Measurements from ENCODE around the gene TRERF1. TPM values are rescaled to one million over a fixed set of nuclear protein-coding genes. Genes with fewer than 3 reads are reported as not detected.

TRERF1 gene
- total and polyA plus RNA-seq, 3 donors from 2014 or later = 13.7 to 49.1 (median 40.4) TPM

DNA sequence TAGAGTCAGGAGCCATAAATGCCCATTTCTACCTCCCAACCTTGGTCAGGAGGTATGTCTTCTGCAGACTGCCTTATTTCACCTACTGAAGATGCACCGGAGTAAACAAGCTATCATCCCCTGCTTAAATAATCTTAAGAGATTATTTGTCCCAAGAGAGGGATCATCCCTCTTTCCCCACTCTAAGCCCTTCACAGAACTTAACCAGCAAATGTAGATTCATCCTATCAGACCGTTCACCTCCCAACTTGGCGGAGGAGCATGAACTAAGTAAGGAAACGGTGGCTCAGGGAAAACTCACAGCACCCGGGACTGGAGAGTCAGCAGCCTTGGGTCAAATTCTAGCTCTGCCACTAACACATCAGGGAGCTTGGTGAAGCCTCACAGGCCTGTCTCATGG lies 115.3 kb downstream of the TRERF1 start:
- H3K9me3 ChIP-seq = no peaks in the 10 kb centered on the region
- peaks cover 4% of the 10 kb centered on the region for H3K4me1 ChIP-seq
- 92 to 94% methylated on average over 5 of the region's 5 CpGs for WGBS, 2 donors
- TF ChIP-seq, protein P1, sequence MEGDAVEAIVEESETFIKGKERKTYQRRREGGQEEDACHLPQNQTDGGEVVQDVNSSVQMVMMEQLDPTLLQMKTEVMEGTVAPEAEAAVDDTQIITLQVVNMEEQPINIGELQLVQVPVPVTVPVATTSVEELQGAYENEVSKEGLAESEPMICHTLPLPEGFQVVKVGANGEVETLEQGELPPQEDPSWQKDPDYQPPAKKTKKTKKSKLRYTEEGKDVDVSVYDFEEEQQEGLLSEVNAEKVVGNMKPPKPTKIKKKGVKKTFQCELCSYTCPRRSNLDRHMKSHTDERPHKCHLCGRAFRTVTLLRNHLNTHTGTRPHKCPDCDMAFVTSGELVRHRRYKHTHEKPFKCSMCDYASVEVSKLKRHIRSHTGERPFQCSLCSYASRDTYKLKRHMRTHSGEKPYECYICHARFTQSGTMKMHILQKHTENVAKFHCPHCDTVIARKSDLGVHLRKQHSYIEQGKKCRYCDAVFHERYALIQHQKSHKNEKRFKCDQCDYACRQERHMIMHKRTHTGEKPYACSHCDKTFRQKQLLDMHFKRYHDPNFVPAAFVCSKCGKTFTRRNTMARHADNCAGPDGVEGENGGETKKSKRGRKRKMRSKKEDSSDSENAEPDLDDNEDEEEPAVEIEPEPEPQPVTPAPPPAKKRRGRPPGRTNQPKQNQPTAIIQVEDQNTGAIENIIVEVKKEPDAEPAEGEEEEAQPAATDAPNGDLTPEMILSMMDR (IDR thresholded peaks at IDR 0.05) = no peak
- no peak for TF ChIP-seq POLR2A (IDR thresholded peaks at IDR 0.05)
- H3K36me3 ChIP-seq (ENCODE audit: low read depth, missing control alignments) = no peaks in the 10 kb centered on the region
- H3K4me3 ChIP-seq = no peak overlapping the region
- intact Hi-C loops (cut with DNase I; ENCODE audit: low total_unique reads) = no loop called here
- no peak for DNase-seq
- no peak overlapping the region for H3K27ac ChIP-seq
- no peaks in the 10 kb centered on the region for H3K27me3 ChIP-seq

DNA sequence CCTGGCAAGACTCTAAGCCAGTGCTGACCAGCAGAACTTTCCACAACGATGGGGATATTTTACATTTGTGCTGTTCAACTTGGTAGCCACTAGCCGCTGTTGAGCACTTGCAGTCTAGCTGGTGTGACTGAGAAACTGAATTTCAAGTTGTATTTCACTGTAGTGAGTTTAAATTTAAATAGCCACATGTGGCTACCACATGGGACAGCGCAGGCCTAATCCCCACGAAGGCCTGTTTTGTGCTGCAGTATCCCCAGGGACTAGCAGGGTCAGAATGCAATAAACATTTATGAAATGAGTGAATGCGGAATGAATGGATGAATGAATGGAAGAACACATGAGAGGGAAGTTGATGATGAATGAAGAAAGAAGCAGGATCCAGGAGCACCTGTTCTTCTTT lies 115.8 kb downstream of the TRERF1 start:
- Histone ChIP-seq H3K9me3 (no peaks in the 10 kb centered on the region), H3K36me3 (ENCODE audit: low read depth, missing control alignments) (no peaks in the 10 kb centered on the region), H3K4me1 (peaks cover 4% of the 10 kb centered on the region), H3K27me3 (no peaks in the 10 kb centered on the region), H3K27ac (no peak overlapping the region), H3K4me3 (no peak overlapping the region)
- TF ChIP-seq, protein P1 (IDR thresholded peaks at IDR 0.05) = no peak
- TF ChIP-seq POLR2A (IDR thresholded peaks at IDR 0.05) = no peak
- intact Hi-C loops (cut with DNase I; ENCODE audit: low total_unique reads) = no loop called here
- DNase-seq = no peak
- WGBS, 2 donors = 89 to 93% methylated on average over 5 of the region's 5 CpGs

DNA sequence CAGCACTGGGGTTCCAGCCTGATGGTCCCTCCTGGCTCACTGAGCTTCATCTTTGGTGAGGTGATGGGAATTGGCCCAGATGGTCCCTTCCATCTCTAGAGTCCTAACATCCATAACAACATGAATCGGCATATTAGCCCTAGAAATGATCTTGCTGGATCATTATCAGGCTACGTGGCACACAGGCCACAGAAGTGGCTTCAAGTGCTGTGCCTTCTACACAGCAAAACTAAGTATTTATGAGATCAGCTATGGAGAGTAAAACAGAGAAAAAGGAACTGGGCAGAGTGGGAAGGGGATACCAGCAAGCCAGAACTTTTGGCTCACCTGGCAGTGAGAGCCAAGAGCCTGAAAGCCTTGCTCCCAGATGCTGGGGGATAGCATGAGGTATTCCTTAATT lies 116.9 kb downstream of the TRERF1 start:
- no peaks in the 10 kb centered on the region for H3K9me3 ChIP-seq
- 93 to 96% methylated on average over 2 of the region's 2 CpGs for WGBS, 2 donors
- H3K27ac ChIP-seq = no peak overlapping the region
- no peaks in the 10 kb centered on the region for H3K27me3 ChIP-seq
- intact Hi-C loops (cut with DNase I; ENCODE audit: low total_unique reads) = no loop called here
- H3K4me1 ChIP-seq = peaks cover 4% of the 10 kb centered on the region
- no peak for DNase-seq
- no peaks in the 10 kb centered on the region for H3K36me3 ChIP-seq (ENCODE audit: low read depth, missing control alignments)
- no peak overlapping the region for H3K4me3 ChIP-seq
- no peak for TF ChIP-seq POLR2A (IDR thresholded peaks at IDR 0.05)
- TF ChIP-seq, protein P1 (IDR thresholded peaks at IDR 0.05) = no peak

DNA sequence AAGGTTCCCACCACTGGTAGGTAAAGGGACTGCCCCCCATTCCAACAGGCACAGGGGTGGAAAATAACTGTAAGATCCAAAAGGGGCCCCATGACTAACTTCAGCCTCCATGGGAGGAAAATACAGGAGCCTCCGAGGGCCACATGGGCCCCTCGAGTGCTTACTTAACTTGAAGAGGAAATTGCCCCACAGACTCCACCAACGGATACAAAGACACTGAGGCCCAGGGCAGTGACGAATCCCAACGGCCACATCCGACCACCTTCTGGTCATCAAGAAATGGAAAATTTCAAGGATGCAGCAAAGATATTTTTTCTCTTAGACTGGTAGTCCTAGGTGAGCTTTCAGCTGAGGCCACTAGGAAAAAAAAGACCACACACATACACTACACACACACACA lies 118.1 kb downstream of the TRERF1 start:
- intact Hi-C loops (cut with DNase I; ENCODE audit: low total_unique reads) = no loop called here
- DNase-seq = no peak

DNA sequence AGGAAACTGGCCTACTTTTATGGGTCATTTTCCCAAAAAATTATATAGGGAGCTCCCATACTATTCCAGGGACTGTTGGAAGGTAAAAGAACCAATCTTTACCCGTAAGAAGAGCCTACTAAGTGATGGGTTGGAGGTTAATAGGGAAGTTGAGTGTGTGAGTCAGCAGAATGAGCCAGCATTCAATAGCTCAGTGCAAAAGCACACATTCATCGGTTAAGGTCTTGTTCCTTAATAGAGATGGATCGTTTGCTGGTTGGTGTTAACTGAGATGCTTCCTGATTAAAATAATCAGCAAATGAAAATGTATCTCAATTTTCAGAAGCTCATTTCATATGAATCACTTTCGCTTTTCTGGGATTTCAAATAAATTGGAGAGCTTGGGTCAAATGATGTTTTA lies 118.8 kb downstream of the TRERF1 start:
- Histone ChIP-seq H3K4me1 (no peaks in the 10 kb centered on the region), H3K27ac (no peak overlapping the region), H3K36me3 (ENCODE audit: low read depth, missing control alignments) (no peaks in the 10 kb centered on the region), H3K27me3 (no peaks in the 10 kb centered on the region), H3K4me3 (no peak overlapping the region), H3K9me3 (no peaks in the 10 kb centered on the region)
- no peak for DNase-seq
- TF ChIP-seq POLR2A (IDR thresholded peaks at IDR 0.05) = no peak
- TF ChIP-seq, protein P1 (IDR thresholded peaks at IDR 0.05) = no peak
- intact Hi-C loops (cut with DNase I; ENCODE audit: low total_unique reads) = no loop called here
- WGBS, 2 donors = 88 to 94% methylated on average over 4 of the region's 4 CpGs

More for the DNA sequence above, 118.1 kb downstream of the TRERF1 start:
- peaks cover 1% of the 10 kb centered on the region for H3K4me1 ChIP-seq
- no peak overlapping the region for H3K27ac ChIP-seq
- WGBS, 2 donors = 88 to 93% methylated on average over 6 of the region's 6 CpGs
- no peak overlapping the region for H3K4me3 ChIP-seq
- H3K9me3 ChIP-seq = no peaks in the 10 kb centered on the region
- H3K36me3 ChIP-seq (ENCODE audit: low read depth, missing control alignments) = no peaks in the 10 kb centered on the region
- TF ChIP-seq, protein P1 (IDR thresholded peaks at IDR 0.05) = no peak
- TF ChIP-seq POLR2A (IDR thresholded peaks at IDR 0.05) = no peak
- no peaks in the 10 kb centered on the region for H3K27me3 ChIP-seq

Data from testis (tissue), 3 donors.